T-cell (primary cell): ENCODE measurements around the gene IZUMO2. TPM values are rescaled to one million over a fixed set of nuclear protein-coding genes. Genes with fewer than 3 reads are reported as not detected.
A peak's percentile ranks its signal among the peaks of the same experiment; 100 is the strongest.

Experiments used
- ATAC-seq, 4 experiments: fragments of 200-7000 bp in 3 of 4; fragments of 150-1000 bp in 1 of 4; cut with Tn5 transposase; replicated peaks in 1 of 4; 1 replicate in 3 of 4; 2 replicates in 1 of 4; pipeline ENCODE4 v1.10.0; 2021; ENCODE audit warnings: moderate library complexity in 3 of 4, mild to moderate bottlenecking in 2 of 4, moderate number of reproducible peaks in 1 of 4
- CTCF ChIA-PET, 2 donors: fragments of 300-600 bp; sonication (Branson Sonifier 250); formaldehyde crosslinking; loops; one replicate each; lab custom pipeline; 2022; ENCODE audit warnings: antibody characterized with exemption in 2 of 2; lab: Charles Lee
- POLR2A ChIA-PET, 2 donors: fragments of 300-600 bp; sonication (Branson Sonifier 250); formaldehyde crosslinking; loops; one replicate each; lab custom pipeline; 2022; ENCODE audit warnings: antibody characterized with exemption in 2 of 2; lab: Charles Lee
- DNase-seq, 35 experiments: peaks; one replicate each; pipeline versions ENCODE4 v3.0.0 to v3.0.0-alpha.2; 2013 to 2023
- H3K27ac ChIP-seq: one replicate; pipeline ENCODE4 v1.5.1; 2013; ENCODE audit warnings: low read length
- H3K27me3 ChIP-seq, 2 experiments: replicated peaks in 1 of 2; 1 replicate in 1 of 2; 2 replicates in 1 of 2; pipeline versions ENCODE4 v1.6.1 to v1.7.0; 2013; ENCODE audit warnings: low read length in 1 of 2, mixed read lengths in 1 of 2; ENCODE audit not compliant: control insufficient read depth in 2 of 2, insufficient read depth in 2 of 2; ENCODE audit errors: extremely low read depth in 1 of 2
- H3K36me3 ChIP-seq, 2 donors: 1 replicate in 1 of 2; 2 replicates in 1 of 2; pipeline versions ENCODE4 v1.6.1 to v1.7.0; 2013; ENCODE audit warnings: low read length in 1 of 2; ENCODE audit not compliant: control insufficient read depth in 2 of 2, insufficient read depth in 1 of 2; ENCODE audit errors: extremely low read depth in 1 of 2
- H3K4me1 ChIP-seq, 2 experiments: 1 replicate in 1 of 2; 2 replicates in 1 of 2; pipeline versions ENCODE4 v1.6.1 to v1.7.0; 2013; ENCODE audit warnings: low read length in 2 of 2, mixed read lengths in 1 of 2; ENCODE audit not compliant: insufficient read depth in 2 of 2, control insufficient read depth in 1 of 2; ENCODE audit errors: extremely low read depth in 1 of 2
- H3K4me3 ChIP-seq, 2 donors: 1 replicate in 1 of 2; 2 replicates in 1 of 2; pipeline versions ENCODE4 v1.5.1 to v1.7.0; 2013; ENCODE audit warnings: mild to moderate bottlenecking in 2 of 2, low read length in 1 of 2, moderate library complexity in 1 of 2; ENCODE audit not compliant: control insufficient read depth in 1 of 2; ENCODE audit errors: extremely low read depth in 1 of 2
- H3K9me3 ChIP-seq: 2 replicates; pipeline ENCODE4 v1.7.0; 2013
- H3K27ac Mint-ChIP-seq, 2 donors: one replicate each; pipeline ENCODE4 v1.8.0; 2020 to 2021; ENCODE audit warnings: mild to moderate bottlenecking in 2 of 2, mixed read lengths in 2 of 2
- H3K27me3 Mint-ChIP-seq, 2 donors: one replicate each; pipeline ENCODE4 v1.8.0; 2021 to 2022; ENCODE audit warnings: mixed read lengths in 2 of 2
- H3K36me3 Mint-ChIP-seq: one replicate; pipeline ENCODE4 v1.8.0; 2021; ENCODE audit warnings: mixed read lengths
- H3K4me1 Mint-ChIP-seq, 3 donors: one replicate each; pipeline ENCODE4 v1.8.0; 2020 to 2022; ENCODE audit warnings: mixed read lengths in 3 of 3, mild to moderate bottlenecking in 1 of 3
- H3K4me3 Mint-ChIP-seq, 3 donors: one replicate each; pipeline ENCODE4 v1.8.0; 2020 to 2022; ENCODE audit warnings: mild to moderate bottlenecking in 3 of 3, mixed read lengths in 3 of 3, moderate library complexity in 3 of 3
- H3K9me3 Mint-ChIP-seq, 3 donors: one replicate each; pipeline ENCODE4 v1.8.0; 2020 to 2022; ENCODE audit warnings: mixed read lengths in 3 of 3
- WGBS: methylation state at CpG from one replicate; pipeline ENCODE4 v1.1.5; 2013; ENCODE audit warnings: missing lambda C conversion rate; ENCODE audit not compliant: insufficient coverage; 5-methylcytosine and 5-hydroxymethylcytosine counted together
- total RNA-seq, 35 experiments: library from RNA in 6 of 35; stranded (reverse) in 6 of 35; fragments of 120-200 nt in 1 of 35; gene quantifications; one replicate each; pipeline versions ENCODE4 v1.2.1 to v1.2.4 and lab custom pipeline; 2013 to 2026

The IZUMO2 gene
- total RNA-seq, 5 donors from 2014 or later (not counting 1 experiment from before 2014, with no cell fraction given) = not detected

DNA sequence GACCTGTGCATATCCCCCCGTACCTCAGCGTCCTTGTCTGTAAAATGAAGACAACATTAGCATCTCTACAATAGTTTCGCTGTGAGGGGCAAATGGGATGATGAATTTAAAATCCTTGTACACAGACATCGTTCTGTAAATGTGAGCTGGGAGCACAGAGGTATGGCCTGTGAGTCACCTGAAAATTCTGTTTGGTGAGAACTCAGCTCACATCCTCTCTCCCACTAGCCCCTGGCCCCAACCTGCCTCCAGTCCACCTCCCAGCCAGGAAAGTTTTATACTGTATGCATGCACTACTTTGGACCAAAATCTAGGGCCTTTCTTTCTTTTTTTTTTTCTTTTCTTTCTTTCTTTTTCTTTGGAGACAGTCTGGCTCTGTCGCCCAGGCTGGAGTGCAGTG is 8.7 kb upstream of the IZUMO2 start:
- Mint-ChIP-seq H3K27ac (no peak overlapping the region), H3K4me3 (no peak overlapping the region), H3K36me3 (no peaks in the 10 kb centered on the region), H3K27me3 (peaks cover 31% of the 10 kb centered on the region in 2 donors), H3K4me1 (no peaks in the 10 kb centered on the region), H3K9me3 (no peaks in the 10 kb centered on the region)
- ChIA-PET CTCF (no interaction called here), POLR2A (no interaction called here)
- Histone ChIP-seq H3K27me3 (peaks cover 0 to 48% of the 10 kb centered on the region in 2 experiments), H3K4me1 (no peaks in the 10 kb centered on the region), H3K4me3 (no peak overlapping the region), H3K27ac (no peak overlapping the region), H3K36me3 (no peaks in the 10 kb centered on the region), H3K9me3 (no peaks in the 10 kb centered on the region)
- WGBS = 100% methylated on average over 1 of the region's 5 CpGs
- ATAC-seq (no peak), DNase-seq (no peak)

DNA sequence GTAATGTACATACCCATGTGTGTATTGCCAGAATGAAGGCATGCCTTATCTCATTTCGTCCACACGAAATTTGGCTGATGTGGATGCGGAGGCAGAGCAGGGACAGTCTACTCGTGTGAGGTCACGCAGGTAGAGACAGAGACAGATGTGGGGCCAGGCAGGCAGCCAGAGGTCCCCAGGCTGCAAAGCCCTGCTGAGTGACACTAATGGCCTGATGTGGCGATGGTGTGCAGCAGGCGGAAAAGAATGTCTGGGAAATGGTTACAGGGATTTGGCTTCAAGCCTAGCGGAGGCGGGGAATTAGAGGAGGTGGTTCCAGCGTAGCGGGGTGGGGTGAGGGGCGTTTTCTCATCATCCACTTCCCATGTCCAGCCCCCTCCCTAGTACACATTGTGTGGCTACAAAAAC is 4.2 kb upstream of the IZUMO2 start:
- H3K27me3 ChIP-seq = peaks cover 7 to 50% of the 10 kb centered on the region in 2 experiments
- Mint-ChIP-seq H3K9me3 (no peaks in the 10 kb centered on the region), H3K4me1 (peaks cover 0 to 1% (median 0%) of the 10 kb centered on the region in 3 donors), H3K36me3 (no peaks in the 10 kb centered on the region), H3K4me3 (no peak overlapping the region), H3K27ac (no peak overlapping the region), H3K27me3 (peaks cover 23 to 31% of the 10 kb centered on the region in 2 donors)
- H3K4me1 ChIP-seq = no peaks in the 10 kb centered on the region
- ATAC-seq (no peak), DNase-seq (no peak)
- H3K36me3 ChIP-seq = no peaks in the 10 kb centered on the region
- no peak overlapping the region for H3K27ac ChIP-seq
- CTCF ChIA-PET = no interaction called here
- H3K9me3 ChIP-seq = no peaks in the 10 kb centered on the region
- whole genome bisulfite sequencing = 74% methylated on average over 6 of the region's 12 CpGs
- POLR2A ChIA-PET = no interaction called here
- H3K4me3 ChIP-seq = no peak overlapping the region

DNA sequence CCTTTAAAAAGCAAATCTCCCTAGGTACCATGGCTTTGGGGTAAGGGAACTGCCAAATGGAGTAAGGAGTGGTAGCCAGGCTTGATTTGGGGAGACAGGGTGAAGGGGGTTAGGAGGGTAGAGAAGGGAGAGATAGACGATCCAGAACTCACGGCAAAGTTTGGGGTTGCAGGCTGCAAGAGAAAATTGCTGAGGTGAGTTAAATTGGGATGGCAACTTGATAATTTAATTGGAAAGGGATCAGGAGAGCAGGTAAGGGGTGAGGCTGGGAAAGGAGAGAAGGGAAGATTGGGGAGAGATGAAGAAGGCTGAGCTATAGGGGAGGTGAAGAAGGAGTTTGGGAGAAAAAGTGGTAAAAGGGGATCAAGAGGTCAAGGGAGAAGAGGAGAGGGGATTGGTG is 4.0 kb downstream of the IZUMO2 start:
- POLR2A ChIA-PET = no interaction called here
- CTCF ChIA-PET = no interaction called here

DNA sequence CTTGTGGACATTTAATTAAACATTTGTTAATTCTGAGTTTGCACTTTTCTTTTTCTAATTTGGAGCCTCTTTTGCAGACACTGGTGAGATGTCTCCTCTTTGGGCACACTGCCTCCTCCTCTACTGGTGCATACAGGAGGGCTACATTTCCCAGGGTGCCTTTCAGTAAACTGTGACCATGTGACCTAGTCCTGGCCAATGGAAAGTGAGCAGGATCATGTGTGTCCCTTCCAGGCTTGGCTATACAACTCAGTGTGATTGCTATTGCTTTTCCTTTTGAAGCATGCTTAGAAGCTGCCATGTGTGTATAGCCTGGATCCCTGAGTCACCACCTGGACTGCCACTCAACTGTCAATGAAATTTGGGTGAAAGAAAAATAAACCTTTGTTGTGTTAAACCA is 4.5 kb downstream of the IZUMO2 start:
- Histone ChIP-seq H3K4me3 (no peak overlapping the region), H3K36me3 (no peaks in the 10 kb centered on the region), H3K27me3 (peaks cover 0 to 28% of the 10 kb centered on the region in 2 experiments), H3K27ac (no peak overlapping the region), H3K4me1 (no peaks in the 10 kb centered on the region), H3K9me3 (no peaks in the 10 kb centered on the region)
- Mint-ChIP-seq H3K9me3 (peaks cover 6 to 18% (median 9%) of the 10 kb centered on the region in 3 donors), H3K4me1 (peaks cover 0 to 1% (median 0%) of the 10 kb centered on the region in 3 donors), H3K27me3 (peaks cover 22 to 23% of the 10 kb centered on the region in 2 donors), H3K4me3 (no peak overlapping the region), H3K27ac (no peak overlapping the region), H3K36me3 (no peaks in the 10 kb centered on the region)
- ATAC-seq (no peak), DNase-seq (no peak)
- POLR2A ChIA-PET = no interaction called here
- CTCF ChIA-PET = no interaction called here

More for the DNA sequence above, 4.0 kb downstream of the IZUMO2 start:
- H3K27ac ChIP-seq = no peak overlapping the region
- H3K36me3 ChIP-seq = no peaks in the 10 kb centered on the region
- H3K9me3 ChIP-seq = no peaks in the 10 kb centered on the region
- DNase-seq = no peak
- H3K27me3 ChIP-seq = peaks cover 0 to 30% of the 10 kb centered on the region in 2 experiments
- Mint-ChIP-seq H3K36me3 (no peaks in the 10 kb centered on the region), H3K27ac (no peak overlapping the region), H3K4me3 (no peak overlapping the region), H3K4me1 (peaks cover 0 to 1% (median 0%) of the 10 kb centered on the region in 3 donors), H3K9me3 (peaks cover 6 to 18% (median 9%) of the 10 kb centered on the region in 3 donors), H3K27me3 (peaks cover 18 to 21% of the 10 kb centered on the region in 2 donors)
- WGBS = 91% methylated on average over 2 of the region's 2 CpGs
- no peak overlapping the region for H3K4me3 ChIP-seq
- ATAC-seq = no peak
- H3K4me1 ChIP-seq = no peaks in the 10 kb centered on the region

DNA sequence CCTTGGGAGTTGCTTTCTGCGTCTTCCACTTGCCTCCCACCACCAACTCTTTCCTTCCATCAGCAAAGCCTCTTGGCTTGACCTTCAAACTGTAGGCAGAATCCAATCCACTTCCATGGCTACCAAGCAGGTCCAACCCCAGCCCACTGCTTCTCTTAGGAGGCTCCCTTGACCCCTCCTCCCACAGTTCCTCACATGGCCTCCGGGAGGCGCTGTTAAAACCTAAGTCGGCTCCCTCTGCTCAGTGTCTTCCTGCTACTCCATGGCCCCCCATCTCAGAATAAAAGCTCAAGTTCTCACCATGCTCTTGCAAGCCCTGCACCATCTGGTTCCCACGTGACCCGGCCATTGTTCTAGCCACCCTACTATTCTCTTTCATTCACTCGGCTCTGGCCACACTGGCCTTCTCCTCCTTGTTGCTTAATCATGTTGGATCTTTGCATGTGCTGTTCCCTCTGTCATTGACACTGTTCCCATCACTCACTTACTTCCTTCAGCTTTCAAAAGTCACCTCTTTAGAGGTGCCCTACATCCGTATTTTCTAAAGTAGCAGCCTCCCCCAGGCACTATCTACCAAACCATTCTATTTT is 7.5 kb downstream of the IZUMO2 start:
- no peaks in the 10 kb centered on the region for H3K9me3 ChIP-seq
- no peaks in the 10 kb centered on the region for H3K36me3 ChIP-seq
- H3K27ac ChIP-seq = no peak overlapping the region
- H3K27me3 ChIP-seq = peaks cover 2 to 17% of the 10 kb centered on the region in 2 experiments
- no peak for DNase-seq
- H3K27ac Mint-ChIP-seq = peak overlapping the region in 1 of 2 donors; percentile 23
- peaks cover 6 to 18% (median 9%) of the 10 kb centered on the region in 3 donors for H3K9me3 Mint-ChIP-seq
- no peaks in the 10 kb centered on the region for H3K4me1 ChIP-seq
- no peak overlapping the region for H3K4me3 Mint-ChIP-seq
- WGBS = 89% methylated on average over 8 of the region's 8 CpGs
- no peak overlapping the region for H3K4me3 ChIP-seq
- H3K27me3 Mint-ChIP-seq = peaks cover 24 to 39% of the 10 kb centered on the region in 2 donors
- no peak for ATAC-seq
- ChIA-PET CTCF (no interaction called here), POLR2A (no interaction called here)
- no peaks in the 10 kb centered on the region for H3K4me1 Mint-ChIP-seq
- no peaks in the 10 kb centered on the region for H3K36me3 Mint-ChIP-seq

DNA sequence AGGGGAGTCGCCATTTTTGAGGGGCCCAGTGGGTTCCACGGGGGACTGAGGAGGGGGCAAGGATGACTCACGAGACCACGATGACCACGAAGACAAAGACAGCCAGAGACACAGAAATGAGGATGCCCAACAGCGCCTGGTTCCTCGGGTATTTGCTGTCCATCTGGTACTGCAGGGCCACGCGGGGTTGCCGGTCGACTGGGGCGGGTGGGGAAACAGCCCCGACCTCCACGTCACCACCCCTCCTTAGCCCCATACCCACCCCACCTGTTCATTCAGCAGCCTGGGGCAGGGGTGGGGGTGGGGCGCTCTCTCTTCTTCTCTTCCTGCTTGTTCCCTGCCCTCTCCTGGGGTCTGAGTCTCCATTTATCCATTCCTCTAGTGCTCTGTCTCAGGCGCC is 8.6 kb downstream of the IZUMO2 start:
- Histone ChIP-seq H3K36me3 (no peaks in the 10 kb centered on the region), H3K4me1 (no peaks in the 10 kb centered on the region), H3K27me3 (peaks cover 2 to 17% of the 10 kb centered on the region in 2 experiments), H3K9me3 (no peaks in the 10 kb centered on the region), H3K27ac (no peak overlapping the region), H3K4me3 (no peak overlapping the region)
- DNase-seq (no peak), ATAC-seq (no peak)
- Mint-ChIP-seq H3K9me3 (peaks cover 6 to 18% (median 9%) of the 10 kb centered on the region in 3 donors), H3K27ac (no peak overlapping the region), H3K4me1 (no peaks in the 10 kb centered on the region), H3K36me3 (no peaks in the 10 kb centered on the region), H3K4me3 (no peak overlapping the region), H3K27me3 (peaks cover 33 to 46% of the 10 kb centered on the region in 2 donors)
- CTCF ChIA-PET = no interaction called here
- POLR2A ChIA-PET = no interaction called here
- 66% methylated on average over 7 of the region's 16 CpGs for WGBS
